Temporal lobe (tissue), 2 donors: ENCODE measurements around the gene FOXA2. TPM values are rescaled to one million over a fixed set of nuclear protein-coding genes. Genes with fewer than 3 reads are reported as not detected.

ENCODE experiments used
- small RNA-seq: library from RNA; depleted of rRNA; stranded (forward); fragments of <200 nt; gene quantifications from one replicate; pipeline ENCODE3, GENCODE V24; 2014; ENCODE audit warnings: low replicate concordance
- total RNA-seq: library from RNA; depleted of rRNA; stranded (reverse); fragments of >200 nt; gene quantifications from one replicate; pipeline ENCODE4 v1.2.3, GENCODE V29; 2014

Gene FOXA2
- total RNA-seq, 1 donor from 2014 or later = not detected

Small RNAs within 50 kb of the gene (small RNA-seq; reads per million reads assigned to genes)
- gene LINC00261 = not detected
